ENCODE measurements around the gene RIT2. TPM values are rescaled to one million over a fixed set of nuclear protein-coding genes. Genes with fewer than 3 reads are reported as not detected.

Gene RIT2
- total RNA-seq, 3 donors from 2014 or later (not counting 1 experiment from before 2014, with no cell fraction given): not detected

DNA sequence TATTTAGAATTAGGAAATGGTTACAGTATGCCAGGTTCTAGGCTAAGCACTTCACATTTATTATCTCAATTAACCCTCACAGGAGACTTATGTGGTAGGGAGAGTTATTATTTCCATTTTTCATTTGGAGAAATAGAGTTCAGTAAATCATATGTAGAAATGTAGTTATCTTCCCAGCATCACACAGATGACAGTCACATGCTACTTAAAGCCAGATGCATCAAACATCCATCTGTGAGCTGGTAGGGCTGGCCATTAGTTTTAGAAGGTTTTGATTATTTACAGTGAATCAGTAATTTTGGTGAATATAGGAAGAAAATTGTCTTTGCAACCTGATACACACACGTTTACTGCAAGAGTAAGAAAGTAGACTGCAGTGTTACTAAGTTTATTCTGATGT is 97.9 kb downstream of the RIT2 start:
- TF ChIP-seq, protein P1, sequence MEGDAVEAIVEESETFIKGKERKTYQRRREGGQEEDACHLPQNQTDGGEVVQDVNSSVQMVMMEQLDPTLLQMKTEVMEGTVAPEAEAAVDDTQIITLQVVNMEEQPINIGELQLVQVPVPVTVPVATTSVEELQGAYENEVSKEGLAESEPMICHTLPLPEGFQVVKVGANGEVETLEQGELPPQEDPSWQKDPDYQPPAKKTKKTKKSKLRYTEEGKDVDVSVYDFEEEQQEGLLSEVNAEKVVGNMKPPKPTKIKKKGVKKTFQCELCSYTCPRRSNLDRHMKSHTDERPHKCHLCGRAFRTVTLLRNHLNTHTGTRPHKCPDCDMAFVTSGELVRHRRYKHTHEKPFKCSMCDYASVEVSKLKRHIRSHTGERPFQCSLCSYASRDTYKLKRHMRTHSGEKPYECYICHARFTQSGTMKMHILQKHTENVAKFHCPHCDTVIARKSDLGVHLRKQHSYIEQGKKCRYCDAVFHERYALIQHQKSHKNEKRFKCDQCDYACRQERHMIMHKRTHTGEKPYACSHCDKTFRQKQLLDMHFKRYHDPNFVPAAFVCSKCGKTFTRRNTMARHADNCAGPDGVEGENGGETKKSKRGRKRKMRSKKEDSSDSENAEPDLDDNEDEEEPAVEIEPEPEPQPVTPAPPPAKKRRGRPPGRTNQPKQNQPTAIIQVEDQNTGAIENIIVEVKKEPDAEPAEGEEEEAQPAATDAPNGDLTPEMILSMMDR (IDR thresholded peaks at IDR 0.05): no peak
- DNase-seq (no peak), ATAC-seq (no peak)
- intact Hi-C loops (cut with micrococcal nuclease): no loop called here
- Mint-ChIP-seq H3K4me3 (no peak overlapping the region), H3K36me3 (no peaks in the 10 kb centered on the region), H3K27me3 (ENCODE audit: low read depth in 2 of 2) (no peaks in the 10 kb centered on the region), H3K9me3 (peaks cover 3 to 10% of the 10 kb centered on the region in 2 donors), H3K4me1 (no peaks in the 10 kb centered on the region), H3K27ac (no peak overlapping the region)
- no peaks in the 10 kb centered on the region for H3K36me3 ChIP-seq (ENCODE audit: control insufficient read depth, insufficient read depth, low read length)
- no peaks in the 10 kb centered on the region for H3K4me1 ChIP-seq (ENCODE audit: control insufficient read depth, insufficient read depth, low read length)
- no peak overlapping the region for H3K4me3 ChIP-seq (ENCODE audit: low read length)
- H3K9me3 ChIP-seq (ENCODE audit: control insufficient read depth, insufficient read depth, low read length): no peaks in the 10 kb centered on the region
- H3K27ac ChIP-seq (ENCODE audit: low read length): no peak overlapping the region
- no peaks in the 10 kb centered on the region for H3K27me3 ChIP-seq (ENCODE audit: control insufficient read depth, insufficient read depth, low read length)
- WGBS (ENCODE audit: insufficient coverage): 86% methylated on average over 1 of the region's 1 CpG

GRCh38 chr18:43013486-43013885 is 102.0 kb downstream of the RIT2 start:
- TF ChIP-seq, protein P1 (IDR thresholded peaks at IDR 0.05): no peak
- H3K9me3 ChIP-seq (ENCODE audit: control insufficient read depth, insufficient read depth, low read length): no peaks in the 10 kb centered on the region
- H3K27ac ChIP-seq (ENCODE audit: low read length): no peak overlapping the region
- peaks cover 6 to 11% of the 10 kb centered on the region in 2 donors for H3K9me3 Mint-ChIP-seq
- no peak for DNase-seq
- no peak overlapping the region for H3K27ac Mint-ChIP-seq
- H3K4me1 Mint-ChIP-seq: no peaks in the 10 kb centered on the region
- intact Hi-C loops (cut with micrococcal nuclease): no loop called here
- no peaks in the 10 kb centered on the region for H3K36me3 ChIP-seq (ENCODE audit: control insufficient read depth, insufficient read depth, low read length)
- H3K4me3 ChIP-seq (ENCODE audit: low read length): no peak overlapping the region
- WGBS (ENCODE audit: insufficient coverage): 94% methylated on average over 2 of the region's 3 CpGs
- H3K4me3 Mint-ChIP-seq: no peak overlapping the region
- H3K4me1 ChIP-seq (ENCODE audit: control insufficient read depth, insufficient read depth, low read length): no peaks in the 10 kb centered on the region
- H3K27me3 ChIP-seq (ENCODE audit: control insufficient read depth, insufficient read depth, low read length): no peaks in the 10 kb centered on the region
- ATAC-seq: no peak
- no peaks in the 10 kb centered on the region for H3K27me3 Mint-ChIP-seq (ENCODE audit: low read depth in 2 of 2)
- H3K36me3 Mint-ChIP-seq: no peaks in the 10 kb centered on the region

DNA sequence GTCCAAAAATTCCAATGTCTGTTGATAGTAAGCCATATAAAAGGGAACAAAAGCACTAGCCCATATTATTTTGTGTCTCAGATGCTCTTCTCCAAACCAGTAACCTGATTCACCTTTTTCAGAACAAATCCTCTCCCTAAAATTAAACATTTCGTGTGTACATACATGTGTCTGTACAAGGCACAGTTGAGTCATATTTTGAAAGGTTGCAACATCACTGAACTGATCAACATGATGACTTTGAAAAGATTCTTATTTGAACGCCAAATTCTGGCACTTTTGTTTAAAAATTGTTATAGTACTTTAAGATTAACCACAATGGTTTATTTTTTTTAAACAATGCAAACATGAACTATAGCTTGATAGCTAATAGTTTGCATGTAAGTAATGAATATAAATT is 102.5 kb downstream of the RIT2 start:
- no peaks in the 10 kb centered on the region for H3K27me3 ChIP-seq (ENCODE audit: control insufficient read depth, insufficient read depth, low read length)
- H3K4me1 ChIP-seq (ENCODE audit: control insufficient read depth, insufficient read depth, low read length): no peaks in the 10 kb centered on the region
- H3K4me3 ChIP-seq (ENCODE audit: low read length): no peak overlapping the region
- no peak overlapping the region for H3K4me3 Mint-ChIP-seq
- H3K27ac ChIP-seq (ENCODE audit: low read length): no peak overlapping the region
- intact Hi-C loops (cut with micrococcal nuclease): no loop called here
- no peaks in the 10 kb centered on the region for H3K36me3 Mint-ChIP-seq
- peaks cover 6 to 11% of the 10 kb centered on the region in 2 donors for H3K9me3 Mint-ChIP-seq
- TF ChIP-seq, protein P1 (IDR thresholded peaks at IDR 0.05): no peak
- no peaks in the 10 kb centered on the region for H3K9me3 ChIP-seq (ENCODE audit: control insufficient read depth, insufficient read depth, low read length)
- H3K4me1 Mint-ChIP-seq: no peaks in the 10 kb centered on the region
- H3K36me3 ChIP-seq (ENCODE audit: control insufficient read depth, insufficient read depth, low read length): no peaks in the 10 kb centered on the region
- 60% methylated on average over 1 of the region's 2 CpGs for WGBS (ENCODE audit: insufficient coverage)
- H3K27me3 Mint-ChIP-seq (ENCODE audit: low read depth in 2 of 2): no peaks in the 10 kb centered on the region
- no peak for ATAC-seq
- H3K27ac Mint-ChIP-seq: no peak overlapping the region
- DNase-seq: no peak

GRCh38 chr18:43010611-43011010 is 104.9 kb downstream of the RIT2 start:
- Histone ChIP-seq H3K27ac (ENCODE audit: low read length) (no peak overlapping the region), H3K9me3 (ENCODE audit: control insufficient read depth, insufficient read depth, low read length) (no peaks in the 10 kb centered on the region), H3K4me3 (ENCODE audit: low read length) (no peak overlapping the region), H3K27me3 (ENCODE audit: control insufficient read depth, insufficient read depth, low read length) (no peaks in the 10 kb centered on the region), H3K36me3 (ENCODE audit: control insufficient read depth, insufficient read depth, low read length) (no peaks in the 10 kb centered on the region), H3K4me1 (ENCODE audit: control insufficient read depth, insufficient read depth, low read length) (no peaks in the 10 kb centered on the region)
- Mint-ChIP-seq H3K27ac (no peak overlapping the region), H3K4me3 (no peak overlapping the region), H3K9me3 (peaks cover 17% of the 10 kb centered on the region in 2 donors), H3K27me3 (ENCODE audit: low read depth in 2 of 2) (no peaks in the 10 kb centered on the region), H3K36me3 (peaks cover 3% of the 10 kb centered on the region), H3K4me1 (no peaks in the 10 kb centered on the region)
- TF ChIP-seq, protein P1 (IDR thresholded peaks at IDR 0.05): no peak
- ATAC-seq (no peak), DNase-seq (no peak)
- intact Hi-C loops (cut with micrococcal nuclease): no loop called here
- WGBS (ENCODE audit: insufficient coverage): 100% methylated on average over 1 of the region's 1 CpG

All from natural killer cell (primary cell).